Testis (tissue), 2 donors: Measurements from ENCODE around the gene EMD.

Experiments
- CTCF ChIP-seq, 3 experiments: fragments of 450-650 bp in 2 of 3; fragments of 200-600 bp in 1 of 3; sonication (generic) in 1 of 3; IDR thresholded peaks; one replicate each; pipeline ENCODE4 v1.5.1; 2016 to 2019; ENCODE audit warnings: antibody characterized with exemption in 3 of 3, mild to moderate bottlenecking in 2 of 3, moderate library complexity in 1 of 3
- POLR2A ChIP-seq: fragments of 450-650 bp; IDR thresholded peaks from one replicate; pipeline ENCODE4 v1.6.1; 2017; ENCODE audit warnings: antibody characterized with exemption, mild to moderate bottlenecking, moderate library complexity

GRCh38 chrX:154409222-154409871 lies 30.3 kb downstream of the EMD start, which contains the start of gene DNASE1L1:
- TF ChIP-seq CTCF (IDR thresholded peaks at IDR 0.05) = no peak
- TF ChIP-seq POLR2A = no peak
